Stimulated activated CD4-positive, alpha-beta T cell treated with anti-CD3 and anti-CD28 coated beads, Interleukin-1b, Interleukin-23, amount 100 ng/mL, for 24 hours (primary cell): ENCODE results near the gene PKNOX1.
"Not testable (repeated sequence)": the region's sequence is repeated elsewhere in the genome, so short reads cannot be mapped to it uniquely, and the experiment has no call there.

Source experiments
- DNase-seq, 4 experiments: peaks; one replicate each; pipeline ENCODE4 v3.0.0-alpha.2; 2020; ENCODE audit warnings: low read depth in 4 of 4, low spot score in 1 of 4

The PKNOX1 gene

DNA sequence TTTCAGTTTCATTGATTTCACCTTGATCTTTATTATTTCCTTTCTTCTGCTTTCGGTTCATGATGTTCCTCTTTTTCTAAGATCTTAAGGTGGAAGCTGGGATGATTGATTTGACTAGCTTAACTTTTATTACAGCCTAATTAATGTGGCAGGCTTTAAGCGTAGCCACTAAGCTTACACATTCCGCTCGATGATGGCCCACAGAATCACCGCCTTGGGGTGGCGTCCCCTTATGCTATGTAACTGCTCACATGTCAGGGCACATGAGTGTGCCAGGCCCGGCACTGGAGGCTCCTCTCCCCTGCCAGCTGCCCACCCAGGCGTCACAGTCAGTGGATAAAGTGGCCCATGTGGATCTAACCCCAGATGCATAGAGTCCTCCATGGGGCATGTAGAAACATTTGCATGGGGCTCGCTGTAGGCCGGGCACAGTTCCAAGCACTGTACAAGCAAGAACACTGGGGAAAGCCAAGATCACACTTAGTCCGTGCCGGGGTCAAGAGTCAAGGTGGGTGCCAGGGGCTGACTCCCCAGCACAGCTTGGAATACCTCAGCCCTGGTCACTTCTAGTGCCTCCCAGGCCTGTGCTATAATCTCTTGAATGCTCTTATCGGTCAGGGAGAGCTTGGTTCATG is 41.7 kb downstream of the PKNOX1 start:
- no peak for DNase-seq

DNA sequence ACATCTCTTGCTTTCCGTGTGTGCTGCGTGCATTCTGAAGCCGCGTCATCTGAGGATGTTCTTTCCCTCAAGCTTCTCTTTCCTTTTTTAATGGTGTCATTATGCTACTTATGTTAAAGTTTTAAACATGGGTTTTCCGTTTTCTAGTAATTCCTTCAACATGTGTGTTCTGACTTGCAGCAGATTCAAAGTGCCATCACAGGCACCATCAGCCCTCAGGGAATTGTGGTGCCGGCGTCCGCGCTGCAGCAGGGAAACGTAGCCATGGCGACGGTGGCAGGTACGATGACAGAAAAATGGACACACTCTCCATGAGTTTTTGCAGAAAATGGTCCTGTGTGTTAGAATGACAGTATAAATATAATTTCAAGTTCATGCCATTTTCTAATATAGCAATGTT is 42.4 kb downstream of the PKNOX1 start:
- DNase-seq, result no peak

- no peak for DNase-seq
Observed at GRCh38 chr21:43018519-43018918, 44.2 kb downstream of the PKNOX1 start.

GRCh38 chr21:43020177-43020576 is 45.8 kb downstream of the PKNOX1 start:
- DNase-seq, result no peak

DNA sequence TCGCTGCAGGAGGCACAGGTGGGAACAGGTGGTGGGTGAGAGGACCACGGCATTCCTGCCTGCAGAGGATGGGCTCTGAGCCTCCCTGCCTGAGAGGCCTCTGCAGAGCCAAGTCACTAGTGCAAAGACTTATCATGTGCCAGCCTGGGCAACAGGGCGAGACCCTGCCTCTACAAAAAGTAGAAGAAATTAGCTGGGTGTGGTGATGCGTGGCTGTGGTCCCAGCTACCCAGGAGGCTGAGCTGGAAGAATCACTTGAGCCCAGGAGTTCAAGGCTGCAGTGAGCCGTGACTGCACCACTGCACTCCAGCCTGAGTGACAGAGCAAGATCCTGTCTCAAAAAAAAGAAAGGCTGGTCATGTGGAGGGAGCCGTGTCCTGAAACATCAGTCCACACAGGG is 46.4 kb downstream of the PKNOX1 start:
- DNase-seq, result no peak

DNA sequence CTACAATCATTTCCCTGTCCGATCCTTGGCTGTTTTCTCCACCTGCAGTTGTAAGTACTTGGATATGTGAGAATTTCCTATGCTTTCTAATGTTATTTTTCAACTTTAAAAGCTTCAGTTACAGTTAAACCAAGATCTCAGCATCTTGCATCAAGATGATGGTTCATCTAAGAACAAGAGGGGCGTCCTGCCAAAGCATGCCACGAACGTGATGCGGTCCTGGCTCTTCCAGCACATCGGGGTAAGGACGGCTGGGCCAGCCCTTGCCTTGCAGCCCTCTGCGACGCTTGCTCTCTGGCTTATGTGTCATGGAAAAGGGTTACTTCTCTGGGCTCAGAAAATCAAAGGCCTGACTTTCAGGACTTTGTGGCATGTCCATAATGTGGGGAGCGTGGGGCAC is 46.8 kb downstream of the PKNOX1 start:
- DNase-seq, result no peak

DNA sequence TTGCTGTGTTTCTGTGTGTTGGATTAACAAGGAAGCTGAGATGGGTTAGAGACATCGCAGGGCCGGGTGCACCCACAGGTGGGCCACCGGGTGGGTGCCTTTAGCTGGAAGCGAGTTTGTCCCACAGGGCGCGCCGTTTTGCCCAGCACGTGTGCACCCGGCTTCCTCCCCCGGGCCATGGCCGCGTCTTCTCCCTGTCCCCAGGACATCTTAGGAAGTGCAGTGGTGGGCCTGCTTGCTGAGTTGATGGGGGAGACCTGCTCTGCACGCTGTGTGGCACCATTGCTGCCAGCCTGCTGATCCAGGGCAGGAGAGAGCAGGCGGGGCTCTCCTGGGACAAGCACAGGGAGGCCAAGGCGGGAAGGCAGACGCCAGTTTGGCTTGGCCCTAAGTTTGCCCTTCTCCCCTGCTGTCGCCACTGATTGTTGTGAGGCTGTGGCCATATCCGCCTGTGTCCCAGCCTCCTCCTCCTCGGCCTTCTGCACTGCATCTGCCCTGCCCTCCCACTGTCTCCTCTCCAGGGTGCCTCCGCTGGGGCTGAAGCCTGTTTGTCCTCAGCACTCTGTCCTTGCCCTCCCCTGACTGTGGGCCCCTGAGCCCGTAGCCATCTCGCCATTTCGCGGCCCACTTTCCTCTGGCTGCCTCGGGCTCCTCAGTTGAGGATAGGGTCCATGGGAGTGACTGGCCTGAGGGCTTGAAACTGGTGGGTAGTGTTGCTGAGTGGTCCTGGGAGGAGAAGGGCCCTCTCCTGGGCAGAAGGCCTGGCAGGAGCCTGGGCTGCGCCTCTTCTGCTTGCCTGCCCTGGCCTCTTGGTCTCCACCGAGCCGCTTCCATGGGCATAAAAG is 47.6 kb downstream of the PKNOX1 start:
- no peak for DNase-seq

DNA sequence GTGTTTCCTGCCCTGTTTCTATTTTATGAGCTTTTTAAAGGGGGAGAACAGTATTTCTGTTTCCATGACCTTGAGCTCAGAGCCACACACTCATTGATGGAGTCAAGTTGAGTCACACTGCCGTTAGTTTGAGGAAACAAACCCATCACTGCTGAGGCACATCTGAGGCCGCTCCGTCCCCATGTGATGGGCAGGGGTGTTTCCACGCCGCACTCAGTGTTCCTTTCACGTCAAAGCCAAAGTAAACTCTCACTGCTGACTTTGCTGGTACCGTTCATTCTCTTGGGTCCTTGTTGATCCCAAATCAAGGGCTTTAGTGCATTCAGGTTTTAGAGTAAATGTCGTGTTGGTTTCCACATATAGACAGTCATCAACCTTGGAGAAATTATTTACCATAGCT is 48.8 kb downstream of the PKNOX1 start:
- DNase-seq, result no peak

DNA sequence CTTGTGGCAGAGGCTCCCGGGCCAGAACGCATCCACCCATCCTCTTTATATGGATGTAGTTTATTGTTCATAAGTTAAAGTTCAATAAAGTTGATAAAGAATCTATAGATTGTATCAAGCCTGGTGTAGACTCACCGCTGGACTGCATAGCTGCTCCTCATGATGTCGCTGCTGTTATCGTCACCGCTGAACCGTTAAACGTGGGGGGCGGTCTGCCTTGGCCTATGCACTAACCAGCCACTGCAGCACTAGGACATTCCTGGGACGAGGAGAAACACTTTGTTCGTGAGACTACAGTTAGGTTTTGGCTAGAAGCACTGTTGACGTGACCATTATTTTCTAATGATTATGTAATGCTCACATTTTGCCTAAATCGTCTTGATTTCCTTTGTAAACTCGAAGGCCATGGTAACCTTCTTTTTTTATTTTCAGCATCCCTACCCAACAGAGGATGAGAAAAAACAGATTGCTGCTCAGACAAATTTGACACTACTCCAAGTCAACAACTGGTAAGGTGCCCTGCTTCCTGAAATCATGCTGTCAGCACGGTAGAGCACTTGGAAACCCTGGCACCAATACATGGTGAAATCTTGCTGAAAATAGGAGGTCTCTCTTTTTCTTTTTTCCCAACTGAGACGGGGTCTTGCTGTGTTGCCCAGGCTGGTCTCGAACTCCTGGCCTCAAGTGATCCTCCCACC is 50.2 kb downstream of the PKNOX1 start:
- DNase-seq, result no peak

DNA sequence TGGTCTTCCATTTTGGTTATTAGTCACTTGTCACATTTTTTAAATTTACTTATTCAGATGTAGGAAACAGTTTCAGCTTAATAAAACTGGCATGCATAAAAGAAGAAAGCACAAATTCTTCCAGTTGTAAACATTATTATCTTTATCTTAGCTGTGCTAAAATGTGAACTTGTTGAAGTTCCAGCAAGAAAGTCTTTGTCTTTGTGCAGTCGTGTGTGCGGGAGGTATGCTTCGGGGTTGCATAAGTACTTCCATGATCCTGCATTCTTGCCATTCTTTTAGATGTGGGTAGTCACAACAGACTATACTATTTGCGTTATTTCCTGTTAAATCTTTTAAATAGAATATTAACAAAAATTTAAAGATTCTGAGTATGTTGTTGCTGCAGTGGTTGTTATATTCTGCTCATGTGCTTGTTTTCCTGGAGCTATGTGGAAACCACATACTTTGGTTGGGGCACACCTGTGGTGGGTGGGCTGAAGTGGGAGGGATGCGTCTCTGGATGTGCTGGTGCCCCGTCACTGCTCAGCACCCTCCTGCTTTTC is 51.3 kb downstream of the PKNOX1 start:
- no peak for DNase-seq

- no peak for DNase-seq
Observed at GRCh38 chr21:43027846-43028731, 53.7 kb downstream of the PKNOX1 start.

- DNase-seq, result no peak
Observed at GRCh38 chr21:43029785-43030184, 55.4 kb downstream of the PKNOX1 start.

- DNase-seq, result no peak
Observed at GRCh38 chr21:43031121-43031619, 56.8 kb downstream of the PKNOX1 start.

- no peak for DNase-seq
Observed at GRCh38 chr21:43034101-43034500, 59.7 kb downstream of the PKNOX1 start.

GRCh38 chr21:43034826-43035225 is 60.5 kb downstream of the PKNOX1 start:
- no peak for DNase-seq

DNA sequence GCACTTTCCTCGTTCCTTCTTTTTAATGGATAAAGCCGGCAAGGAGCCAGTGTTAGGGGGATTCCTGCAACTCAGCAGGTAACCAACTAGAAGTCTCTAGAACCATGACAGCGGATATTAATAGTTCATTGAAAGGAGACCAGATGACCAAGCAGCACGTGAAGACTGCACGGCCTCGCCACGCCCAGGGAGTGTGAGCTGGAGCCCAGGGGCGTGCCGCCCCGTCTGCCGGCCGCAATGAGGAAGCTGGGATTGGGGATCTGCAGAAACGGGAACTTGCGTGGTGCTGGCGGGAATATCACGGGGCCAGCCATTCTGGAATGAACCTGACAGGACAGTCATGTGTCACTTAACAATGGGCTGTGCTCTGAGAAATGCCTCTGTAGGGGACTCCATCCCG is 62.5 kb downstream of the PKNOX1 start:
- DNase-seq, result not testable (repeated sequence)

DNA sequence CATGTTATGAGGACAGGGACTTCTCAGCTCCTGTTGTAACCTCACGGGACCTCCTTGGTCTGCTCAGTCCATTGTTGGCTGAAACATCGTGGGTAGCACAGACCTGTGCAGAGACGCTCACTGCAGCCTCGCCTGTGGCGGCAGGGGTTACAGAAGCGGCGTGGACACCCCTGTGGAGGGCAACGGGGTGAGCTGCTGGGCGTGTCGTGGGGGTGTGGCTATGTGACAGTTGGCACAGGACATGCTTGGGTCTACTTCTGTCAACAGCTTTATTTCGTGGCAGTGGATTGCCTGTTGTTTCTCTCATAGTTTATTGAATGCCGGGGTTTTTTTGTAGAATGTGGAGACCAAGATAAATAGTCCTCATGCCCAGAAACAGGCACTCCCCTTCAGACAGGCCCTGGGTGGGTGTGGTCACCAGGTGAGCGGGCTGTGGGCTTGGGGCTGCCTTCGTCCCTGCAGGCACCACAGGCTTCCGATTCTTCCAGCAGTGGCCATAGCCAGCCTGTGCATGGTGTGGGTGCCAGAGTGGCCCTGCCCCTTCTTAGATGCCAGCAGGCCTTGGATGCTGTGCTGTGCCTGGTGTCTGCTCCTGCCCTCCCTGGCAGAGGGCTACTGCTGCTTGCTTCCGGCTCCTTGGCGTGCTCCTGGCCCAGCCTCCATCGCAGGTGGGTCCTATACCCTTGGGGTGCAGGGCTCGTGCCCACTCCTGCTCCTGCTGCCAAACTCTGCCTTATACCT is 63.7 kb downstream of the PKNOX1 start:
- not testable (repeated sequence) for DNase-seq

DNA sequence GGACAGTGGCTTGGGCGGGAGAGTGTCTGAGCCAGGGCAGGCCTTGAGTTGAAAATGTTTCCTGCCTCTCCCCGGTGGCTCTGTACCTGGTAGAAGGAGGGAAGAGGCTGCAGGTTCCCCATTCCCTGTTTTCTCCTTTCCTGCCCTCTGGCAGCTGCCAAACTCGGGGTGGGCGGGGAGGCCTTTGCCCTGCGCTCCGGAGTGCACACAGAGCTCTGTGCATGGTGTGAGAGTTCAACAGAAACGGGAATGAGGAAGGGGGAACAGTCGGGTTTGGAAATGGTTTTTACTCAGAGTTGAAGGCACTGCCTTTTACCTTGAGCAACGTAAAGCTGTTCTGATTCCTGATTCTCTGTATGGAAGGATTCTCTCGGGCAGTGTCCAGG is 64.3 kb downstream of the PKNOX1 start:
- not testable (repeated sequence) for DNase-seq

GRCh38 chr21:43042169-43042568 is 67.8 kb downstream of the PKNOX1 start:
- not testable (repeated sequence) for DNase-seq

DNA sequence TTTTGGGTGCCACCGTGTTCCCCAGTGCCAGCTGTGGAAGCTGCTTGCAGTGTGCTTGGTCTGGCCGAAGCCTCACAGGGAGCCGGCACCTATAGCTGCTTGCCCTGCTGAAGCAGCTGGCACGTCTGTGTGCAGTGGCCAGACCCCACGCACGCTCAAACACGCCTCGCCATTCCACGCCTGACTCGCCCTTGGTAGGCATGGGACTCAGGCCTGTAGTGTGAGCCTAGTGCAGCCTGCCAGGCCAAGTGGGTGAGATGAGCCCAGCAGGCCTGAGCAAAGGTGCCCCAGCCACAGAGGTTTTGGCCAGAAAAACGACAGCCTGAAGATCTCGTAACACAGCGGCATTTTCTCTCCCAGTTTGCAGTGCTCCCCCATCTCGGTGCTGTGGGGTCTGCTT is 68.9 kb downstream of the PKNOX1 start:
- DNase-seq, result not testable (repeated sequence)
